Stimulated activated naive CD4-positive, alpha-beta T cell treated with Interleukin-2 at 50 U/mL for 16 hours (primary cell): ENCODE results near the gene P2RX4.
"Not testable (repeated sequence)": the region's sequence is repeated elsewhere in the genome, so short reads cannot be mapped to it uniquely, and the experiment has no call there.

Experiments
- DNase-seq: peaks from one replicate; lab custom pipeline; 2025; lab: John Stamatoyannopoulos, UW

The P2RX4 gene

GRCh38 chr12:121245031-121245430, 35.1 kb downstream of the P2RX4 start:
- DNase-seq: no peak

GRCh38 chr12:121245951-121246350, 36.0 kb downstream of the P2RX4 start:
- DNase-seq: no peak

GRCh38 chr12:121246893-121247557, 37.1 kb downstream of the P2RX4 start:
- DNase-seq: no peak

- DNase-seq: no peak
Observed at GRCh38 chr12:121248622-121249021, 38.7 kb downstream of the P2RX4 start.

GRCh38 chr12:121250359-121250758, 40.4 kb downstream of the P2RX4 start:
- no peak for DNase-seq

- no peak for DNase-seq
Observed at GRCh38 chr12:121251838-121252237, 41.9 kb downstream of the P2RX4 start.

- DNase-seq: no peak
Observed at GRCh38 chr12:121252712-121253345, 42.9 kb downstream of the P2RX4 start.

GRCh38 chr12:121253638-121254335, 43.9 kb downstream of the P2RX4 start:
- no peak for DNase-seq

- no peak for DNase-seq
Observed at GRCh38 chr12:121255433-121255832, 45.5 kb downstream of the P2RX4 start.

GRCh38 chr12:121257704-121258449, 47.9 kb downstream of the P2RX4 start:
- not testable (repeated sequence) for DNase-seq

GRCh38 chr12:121259074-121259473, 49.1 kb downstream of the P2RX4 start:
- DNase-seq: no peak

- no peak for DNase-seq
Observed at GRCh38 chr12:121260091-121260490, 50.2 kb downstream of the P2RX4 start.

- DNase-seq: no peak
Observed at GRCh38 chr12:121261398-121261797, 51.5 kb downstream of the P2RX4 start.

- no peak for DNase-seq
Observed at GRCh38 chr12:121263206-121263935, 53.4 kb downstream of the P2RX4 start.

- no peak for DNase-seq
Observed at GRCh38 chr12:121264135-121264534, 54.2 kb downstream of the P2RX4 start.

- no peak for DNase-seq
Observed at GRCh38 chr12:121264951-121265515, 55.1 kb downstream of the P2RX4 start.

GRCh38 chr12:121267822-121268221, 57.9 kb downstream of the P2RX4 start:
- DNase-seq: no peak

GRCh38 chr12:121273364-121273896, 63.5 kb downstream of the P2RX4 start:
- DNase-seq: no peak

- no peak for DNase-seq
Observed at GRCh38 chr12:121274036-121274763, 64.3 kb downstream of the P2RX4 start.

GRCh38 chr12:121277374-121277759, 67.4 kb downstream of the P2RX4 start:
- no peak for DNase-seq
